ENCODE measurements around the gene CIDEC. TPM values are rescaled to one million over a fixed set of nuclear protein-coding genes. Genes with fewer than 3 reads are reported as not detected.
"Not testable (repeated sequence)": the region's sequence is repeated elsewhere in the genome, so short reads cannot be mapped to it uniquely, and the experiment has no call there.

CIDEC gene
- polyA plus RNA-seq, 1 donor, result 35.6 TPM

DNA sequence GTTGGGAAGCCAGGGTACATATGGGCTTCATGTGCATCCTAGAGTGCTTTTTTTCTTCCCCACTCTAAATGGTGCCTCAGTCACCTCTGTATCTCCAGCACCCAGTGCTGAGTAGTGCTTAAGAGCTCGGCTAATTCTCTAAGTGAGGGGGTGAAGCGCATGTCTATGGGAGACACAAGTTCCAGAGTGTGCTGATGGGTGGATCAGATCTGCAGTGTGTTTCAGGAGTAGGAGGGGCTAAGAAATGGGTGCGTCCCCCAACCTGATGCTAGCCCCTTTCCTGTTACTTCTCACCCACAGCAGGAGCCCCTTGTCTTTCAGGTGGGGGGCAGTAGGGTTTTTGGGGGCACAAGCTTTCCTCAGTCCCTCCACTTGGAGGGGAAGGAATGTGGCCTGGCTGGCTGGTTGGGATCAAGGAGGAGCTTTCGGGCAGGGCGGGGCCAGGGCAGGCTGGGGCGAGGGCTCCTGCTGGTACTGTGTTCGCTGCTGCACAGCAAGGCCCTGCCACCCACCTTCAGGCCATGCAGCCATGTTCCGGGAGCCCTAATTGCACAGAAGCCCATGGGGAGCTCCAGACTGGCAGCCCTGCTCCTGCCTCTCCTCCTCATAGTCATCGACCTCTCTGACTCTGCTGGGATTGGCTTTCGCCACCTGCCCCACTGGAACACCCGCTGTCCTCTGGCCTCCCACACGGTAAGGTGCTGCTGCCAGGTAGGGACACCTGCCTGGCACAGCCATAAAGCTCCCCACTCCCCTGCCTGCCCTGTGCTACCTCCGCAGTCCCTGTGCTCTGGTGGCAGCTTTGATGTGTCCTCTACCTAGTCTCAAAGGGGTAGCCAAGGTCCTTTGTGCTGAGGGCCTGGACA lies 22.6 kb upstream of the CIDEC start, which contains the start of gene IL17RE:
Gene IL17RE (plus strand): TSS at position 477 of the 866 bp plus-strand sequence. CDS start 85 bp downstream, at position 562.
- Histone ChIP-seq H3K27ac (ENCODE audit: low read length) (peak within 1 kb of the TSS; percentile 91), H3K4me3 (ENCODE audit: low read length) (peak within 1 kb of the TSS; percentile 64), H3K27me3 (ENCODE audit: control insufficient read depth, insufficient read depth, low read length) (no peaks in the 10 kb centered on the region), H3K9me3 (ENCODE audit: control insufficient read depth, low read depth, low read length) (peaks cover 4% of the 10 kb centered on the region), H3K4me1 (ENCODE audit: control insufficient read depth, insufficient read depth, low read length) (peaks cover 46% of the 10 kb centered on the region), H3K36me3 (ENCODE audit: control insufficient read depth, insufficient read depth, low read length) (peaks cover 15% of the 10 kb centered on the region)
- no CpG with 5 or more reads among the region's 13 CpGs for WGBS (ENCODE audit: insufficient coverage, low lambda C conversion rate)
- peak in 1 of 2 donors; percentile 83 for DNase-seq

DNA sequence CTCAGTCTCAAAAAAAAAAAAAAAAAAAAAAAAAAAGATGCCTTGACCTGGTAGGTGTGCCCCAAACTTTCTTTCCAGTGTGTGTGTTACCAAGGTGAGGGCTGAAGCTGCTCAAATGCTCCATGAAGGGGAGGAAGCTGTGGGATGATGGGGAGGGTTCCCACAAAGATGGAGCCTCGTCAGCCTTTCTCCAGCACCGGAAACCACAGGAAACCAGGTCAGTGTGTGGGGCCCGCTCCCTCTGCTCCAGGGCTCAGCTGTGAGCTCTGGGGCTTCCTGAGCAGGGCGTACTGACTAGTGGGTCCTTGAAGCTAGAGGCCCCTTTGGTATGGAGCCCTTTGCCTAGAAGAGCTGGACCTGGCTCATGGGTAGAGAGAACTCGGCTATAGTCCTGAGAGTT lies 21.9 kb upstream of the CIDEC start:
- DNase-seq, result no peak

DNA sequence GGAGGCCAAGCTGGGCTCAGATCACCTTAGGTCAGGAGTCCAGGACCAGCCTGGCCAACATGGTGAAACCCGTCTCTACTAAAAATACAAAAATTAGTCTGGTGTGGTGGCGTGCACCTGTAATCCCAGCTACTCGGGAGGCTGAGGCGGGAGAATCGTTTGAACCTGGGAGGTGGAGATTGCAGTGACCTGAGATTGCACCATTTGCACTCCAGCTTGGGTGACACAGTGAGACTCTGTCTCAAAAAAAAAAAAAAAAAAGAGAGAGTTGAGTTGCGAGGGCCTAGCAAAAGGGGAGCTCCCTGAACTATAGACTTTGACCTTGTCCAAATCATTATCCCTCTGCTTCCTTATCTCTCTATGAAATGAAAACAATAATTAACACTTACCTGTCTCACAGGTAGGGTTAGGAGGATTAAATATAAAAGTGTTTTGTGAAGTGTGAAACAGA lies 20.9 kb upstream of the CIDEC start:
- H3K4me3 ChIP-seq (ENCODE audit: low read length); H3K36me3 ChIP-seq (ENCODE audit: control insufficient read depth, insufficient read depth, low read length); H3K27me3 ChIP-seq (ENCODE audit: control insufficient read depth, insufficient read depth, low read length); H3K9me3 ChIP-seq (ENCODE audit: control insufficient read depth, low read depth, low read length): not testable (repeated sequence)
- no CpG with 5 or more reads among the region's 6 CpGs for WGBS (ENCODE audit: insufficient coverage, low lambda C conversion rate)
- peak; percentile 87 to 94 for DNase-seq
- peak overlapping the region; percentile 91 for H3K27ac ChIP-seq (ENCODE audit: low read length)
- peaks cover 62% of the 10 kb centered on the region for H3K4me1 ChIP-seq (ENCODE audit: control insufficient read depth, insufficient read depth, low read length)

More for the DNA sequence above, 21.9 kb upstream of the CIDEC start:
- Histone ChIP-seq H3K9me3 (ENCODE audit: control insufficient read depth, low read depth, low read length) (peaks cover 4% of the 10 kb centered on the region), H3K4me3 (ENCODE audit: low read length) (no peak overlapping the region), H3K27ac (ENCODE audit: low read length) (peak overlapping the region; percentile 91), H3K27me3 (ENCODE audit: control insufficient read depth, insufficient read depth, low read length) (no peaks in the 10 kb centered on the region), H3K36me3 (ENCODE audit: control insufficient read depth, insufficient read depth, low read length) (peaks cover 9% of the 10 kb centered on the region), H3K4me1 (ENCODE audit: control insufficient read depth, insufficient read depth, low read length) (peaks cover 53% of the 10 kb centered on the region)
- WGBS (ENCODE audit: insufficient coverage, low lambda C conversion rate), result no CpG with 5 or more reads among the region's 5 CpGs

DNA sequence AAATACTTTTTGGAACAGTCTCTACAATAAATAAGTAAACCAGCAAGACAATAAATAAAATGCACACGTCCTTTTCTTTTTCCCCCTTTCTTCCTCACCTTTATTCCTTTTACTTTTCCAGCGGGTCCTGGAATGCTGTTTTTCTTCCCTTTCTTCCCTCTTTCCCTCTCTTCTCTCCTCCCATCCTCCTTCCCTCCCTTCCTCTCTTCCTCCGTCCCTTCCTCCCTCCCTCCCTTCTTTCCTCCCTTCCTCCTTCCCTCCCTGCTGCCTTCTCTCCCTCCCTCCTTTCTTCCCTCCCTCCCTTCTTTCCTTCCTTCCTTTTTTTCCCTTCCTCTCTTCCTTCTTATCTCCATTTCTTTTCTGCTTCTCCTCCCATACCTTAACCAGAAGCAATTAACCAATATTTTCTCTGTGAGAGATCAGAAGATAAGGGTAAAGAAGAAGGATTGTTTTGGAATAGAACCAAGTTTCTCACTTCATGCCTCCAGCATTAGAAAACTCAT lies 19.3 kb upstream of the CIDEC start:
- Histone ChIP-seq H3K36me3 (ENCODE audit: control insufficient read depth, insufficient read depth, low read length) (no peaks in the 10 kb centered on the region), H3K27ac (ENCODE audit: low read length) (peak overlapping the region; percentile 93), H3K9me3 (ENCODE audit: control insufficient read depth, low read depth, low read length) (peaks cover 4% of the 10 kb centered on the region), H3K4me1 (ENCODE audit: control insufficient read depth, insufficient read depth, low read length) (peaks cover 61% of the 10 kb centered on the region), H3K27me3 (ENCODE audit: control insufficient read depth, insufficient read depth, low read length) (no peaks in the 10 kb centered on the region), H3K4me3 (ENCODE audit: low read length) (no peak overlapping the region)
- WGBS (ENCODE audit: insufficient coverage, low lambda C conversion rate), result 71% methylated on average over 2 of the region's 3 CpGs
- DNase-seq, result no peak

DNA sequence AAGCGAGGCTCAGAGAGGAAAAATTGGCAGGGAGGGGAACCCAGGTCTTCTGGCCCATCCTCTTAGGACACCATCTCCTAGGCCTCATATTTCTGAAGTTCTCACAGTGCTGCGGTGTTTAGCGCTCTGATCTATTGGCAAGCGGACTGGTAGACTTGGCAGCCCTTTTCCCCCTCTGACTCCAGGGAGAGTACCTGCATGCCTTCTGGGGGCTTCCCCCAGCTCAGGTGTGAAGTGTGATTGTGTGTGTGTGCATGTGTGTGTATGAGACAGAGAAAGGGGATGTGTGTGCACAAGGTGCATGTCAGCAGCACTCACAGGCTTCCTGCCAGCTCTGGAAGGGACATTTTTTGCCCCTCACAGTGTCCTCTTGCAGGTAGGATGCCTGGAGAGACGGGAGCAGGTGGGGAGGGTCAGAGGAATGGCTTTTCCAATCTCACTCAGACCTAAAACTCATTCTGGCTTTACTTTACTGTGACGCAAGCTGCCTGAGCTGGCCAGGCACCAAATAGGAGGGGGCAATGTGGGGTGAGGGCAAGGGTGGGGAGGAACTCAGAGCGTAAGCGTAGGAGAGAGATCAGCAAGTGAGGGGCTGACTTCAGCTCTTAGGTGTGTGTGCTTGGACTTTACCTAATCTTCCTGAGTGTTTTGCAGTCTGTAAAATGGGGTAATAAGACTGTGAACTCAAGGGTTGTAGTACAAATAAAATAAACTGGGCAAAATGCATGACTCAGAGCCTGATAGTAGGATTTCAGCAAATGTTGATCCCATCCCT lies 18.6 kb upstream of the CIDEC start:
- peak in 1 of 2 donors; percentile 68 for DNase-seq

DNA sequence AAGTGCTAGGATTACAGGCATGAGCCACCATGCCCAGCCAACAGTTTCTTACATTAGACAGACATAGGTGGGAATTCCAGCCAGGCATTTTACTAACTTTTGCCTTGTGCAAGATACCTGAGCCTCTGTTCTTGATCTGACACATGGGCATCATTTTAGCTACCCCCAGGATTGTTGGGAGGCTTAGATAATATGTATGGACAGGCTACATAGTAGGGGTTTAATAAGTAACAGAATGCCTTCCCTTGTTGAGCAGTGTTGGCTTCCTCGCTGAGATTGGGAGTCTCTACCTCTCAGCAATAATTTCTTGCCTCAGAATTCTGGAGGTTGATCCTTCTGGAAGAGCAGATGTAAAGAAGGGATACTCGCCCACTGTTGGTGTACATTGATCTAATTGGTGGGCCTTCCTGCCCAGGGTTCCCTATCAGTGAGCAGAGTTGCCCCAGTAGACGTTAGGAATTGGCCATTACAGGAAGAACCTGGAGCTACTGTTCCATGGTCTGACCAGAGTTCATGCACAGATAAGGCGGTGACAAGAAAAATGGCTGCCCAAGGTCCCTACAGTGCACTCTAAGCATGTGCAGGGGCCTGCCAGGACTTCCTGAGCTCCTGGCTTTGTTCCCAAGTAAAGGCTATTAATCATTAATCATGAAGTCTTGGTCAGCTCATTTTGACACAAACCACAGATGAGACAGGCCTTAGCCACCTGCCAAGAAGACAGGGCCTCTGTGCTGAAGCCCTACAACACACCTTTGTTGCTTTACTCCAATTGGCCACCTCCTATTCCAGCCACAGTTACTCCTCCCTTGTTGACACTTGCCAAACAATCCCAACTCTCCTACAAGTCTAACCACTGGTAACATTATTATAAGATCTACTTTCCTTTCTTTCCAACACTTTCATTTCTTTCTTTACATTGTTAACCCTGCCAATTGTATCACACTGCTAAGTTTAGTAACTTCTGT lies 17.6 kb upstream of the CIDEC start:
- Histone ChIP-seq H3K27me3 (ENCODE audit: control insufficient read depth, insufficient read depth, low read length) (no peaks in the 10 kb centered on the region), H3K4me3 (ENCODE audit: low read length) (no peak overlapping the region), H3K4me1 (ENCODE audit: control insufficient read depth, insufficient read depth, low read length) (peaks cover 56% of the 10 kb centered on the region), H3K36me3 (ENCODE audit: control insufficient read depth, insufficient read depth, low read length) (peaks cover 11% of the 10 kb centered on the region), H3K9me3 (ENCODE audit: control insufficient read depth, low read depth, low read length) (peaks cover 4% of the 10 kb centered on the region), H3K27ac (ENCODE audit: low read length) (peak overlapping the region; percentile 93)
- WGBS (ENCODE audit: insufficient coverage, low lambda C conversion rate), result 50% methylated on average over 1 of the region's 4 CpGs
- peak; percentile 95 to 99 for DNase-seq

More for the DNA sequence above, 18.6 kb upstream of the CIDEC start:
- Histone ChIP-seq H3K9me3 (ENCODE audit: control insufficient read depth, low read depth, low read length) (peaks cover 4% of the 10 kb centered on the region), H3K27ac (ENCODE audit: low read length) (peak overlapping the region; percentile 93), H3K36me3 (ENCODE audit: control insufficient read depth, insufficient read depth, low read length) (peaks cover 2% of the 10 kb centered on the region), H3K27me3 (ENCODE audit: control insufficient read depth, insufficient read depth, low read length) (no peaks in the 10 kb centered on the region), H3K4me1 (ENCODE audit: control insufficient read depth, insufficient read depth, low read length) (peaks cover 56% of the 10 kb centered on the region), H3K4me3 (ENCODE audit: low read length) (no peak overlapping the region)
- WGBS (ENCODE audit: insufficient coverage, low lambda C conversion rate), result 40% methylated on average over 1 of the region's 8 CpGs

DNA sequence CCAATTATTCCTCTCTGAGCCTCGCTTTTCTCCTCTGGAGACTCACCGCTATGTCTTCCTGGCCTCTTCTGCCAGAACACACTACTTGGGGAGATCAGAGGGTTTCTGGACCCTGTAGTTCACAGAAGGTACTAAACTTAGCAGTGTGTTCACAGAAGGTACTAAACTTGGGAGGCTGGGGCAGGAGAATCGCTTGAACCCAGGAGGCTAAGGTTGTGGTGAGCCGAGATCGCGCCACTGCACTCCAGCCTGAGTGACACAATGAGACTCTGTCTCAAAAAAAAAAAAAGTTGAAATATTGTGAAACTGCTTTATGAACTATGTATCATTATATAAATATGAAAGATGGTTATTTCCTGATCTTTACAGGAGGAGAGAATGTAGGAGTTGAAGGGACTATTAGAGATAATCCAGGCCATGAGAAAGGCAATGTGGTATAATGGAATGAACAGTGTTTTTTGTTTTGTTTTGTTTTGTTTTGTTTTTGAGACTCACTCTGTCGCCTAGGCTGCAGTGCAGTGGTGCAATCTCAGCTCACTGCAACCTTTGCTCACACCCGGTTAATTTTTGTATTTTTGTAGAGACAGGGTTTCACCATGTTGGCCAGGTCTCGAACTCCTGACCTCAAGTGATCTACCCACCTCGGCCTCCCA lies 16.8 kb upstream of the CIDEC start:
- peaks cover 48% of the 10 kb centered on the region for H3K4me1 ChIP-seq (ENCODE audit: control insufficient read depth, insufficient read depth, low read length)
- H3K4me3 ChIP-seq (ENCODE audit: low read length); H3K27me3 ChIP-seq (ENCODE audit: control insufficient read depth, insufficient read depth, low read length); H3K9me3 ChIP-seq (ENCODE audit: control insufficient read depth, low read depth, low read length): not testable (repeated sequence)
- H3K36me3 ChIP-seq (ENCODE audit: control insufficient read depth, insufficient read depth, low read length), result peaks cover 15% of the 10 kb centered on the region
- 71% methylated on average over 1 of the region's 10 CpGs for WGBS (ENCODE audit: insufficient coverage, low lambda C conversion rate)
- H3K27ac ChIP-seq (ENCODE audit: low read length), result peak overlapping the region; percentile 93
- DNase-seq, result peak in 1 of 2 donors; percentile 71

DNA sequence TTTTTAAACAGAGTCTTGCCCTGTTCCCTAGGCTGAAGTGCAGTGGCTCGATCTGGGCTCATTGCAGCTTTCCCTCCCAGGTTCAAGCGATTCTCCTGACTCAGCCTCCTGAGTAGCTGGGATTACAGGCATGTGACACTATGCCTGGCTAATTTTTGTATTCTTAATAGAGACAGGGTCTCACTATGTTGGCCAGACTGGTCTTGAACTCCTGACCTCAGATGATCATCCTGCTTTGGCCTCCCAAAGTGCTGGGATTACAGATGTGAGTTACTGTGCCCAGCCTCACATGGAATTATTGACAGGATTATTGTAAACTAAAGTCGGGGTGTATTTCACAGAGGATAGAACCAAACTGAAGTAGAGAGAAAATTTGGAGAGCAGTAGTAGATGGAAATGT lies 15.7 kb upstream of the CIDEC start:
- WGBS (ENCODE audit: insufficient coverage, low lambda C conversion rate), result 100% methylated on average over 1 of the region's 3 CpGs
- not testable (repeated sequence) for DNase-seq; H3K9me3 ChIP-seq (ENCODE audit: control insufficient read depth, low read depth, low read length); H3K27me3 ChIP-seq (ENCODE audit: control insufficient read depth, insufficient read depth, low read length); H3K27ac ChIP-seq (ENCODE audit: low read length); H3K4me3 ChIP-seq (ENCODE audit: low read length)
- peaks cover 15% of the 10 kb centered on the region for H3K36me3 ChIP-seq (ENCODE audit: control insufficient read depth, insufficient read depth, low read length)
- peaks cover 40% of the 10 kb centered on the region for H3K4me1 ChIP-seq (ENCODE audit: control insufficient read depth, insufficient read depth, low read length)

DNA sequence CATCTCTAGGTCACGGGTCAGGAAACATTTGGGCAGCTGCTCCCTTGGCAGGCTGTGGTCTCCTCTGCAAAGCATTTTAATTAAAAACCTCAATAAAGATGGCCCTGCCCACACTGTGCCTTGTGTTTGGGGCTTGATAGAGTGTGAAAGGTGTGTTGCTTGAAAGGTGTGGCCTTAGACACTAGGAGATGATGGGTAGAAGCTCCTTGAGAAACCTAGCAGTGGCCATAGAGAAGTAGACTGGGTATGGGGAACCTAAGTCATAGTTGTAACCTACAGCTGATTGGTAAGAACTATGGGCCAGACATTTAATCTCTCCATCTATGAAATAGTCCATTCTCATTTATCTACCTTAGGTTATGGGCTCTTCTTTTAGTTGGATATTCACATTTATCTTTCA lies 13.7 kb upstream of the CIDEC start:
- Histone ChIP-seq H3K27me3 (ENCODE audit: control insufficient read depth, insufficient read depth, low read length) (no peaks in the 10 kb centered on the region), H3K27ac (ENCODE audit: low read length) (no peak overlapping the region), H3K9me3 (ENCODE audit: control insufficient read depth, low read depth, low read length) (peaks cover 4% of the 10 kb centered on the region), H3K4me3 (ENCODE audit: low read length) (no peak overlapping the region), H3K4me1 (ENCODE audit: control insufficient read depth, insufficient read depth, low read length) (peaks cover 25% of the 10 kb centered on the region), H3K36me3 (ENCODE audit: control insufficient read depth, insufficient read depth, low read length) (peaks cover 15% of the 10 kb centered on the region)
- WGBS (ENCODE audit: insufficient coverage, low lambda C conversion rate), result no CpG with 5 or more reads among the region's 1 CpG
- DNase-seq, result no peak

Measured in large intestine (tissue), 3 donors.